HL-60 (cell line): ENCODE results near the gene SLC49A3.

ENCODE experiments used
- GABPA ChIP-seq: IDR thresholded peaks from 2 replicates; pipeline ENCODE4 v1.6.1; 2012; ENCODE audit warnings: low read depth
- TF ChIP-seq, protein P1 (sequence below): IDR thresholded peaks from one replicate; pipeline ENCODE4 v1.5.1; 2011; ENCODE audit warnings: low read length, control low read depth, inconsistent platforms; ENCODE audit not compliant: insufficient read depth

GRCh38 chr4:710916-711315 is 22.0 kb upstream of the SLC49A3 start:
- TF ChIP-seq, protein P1, sequence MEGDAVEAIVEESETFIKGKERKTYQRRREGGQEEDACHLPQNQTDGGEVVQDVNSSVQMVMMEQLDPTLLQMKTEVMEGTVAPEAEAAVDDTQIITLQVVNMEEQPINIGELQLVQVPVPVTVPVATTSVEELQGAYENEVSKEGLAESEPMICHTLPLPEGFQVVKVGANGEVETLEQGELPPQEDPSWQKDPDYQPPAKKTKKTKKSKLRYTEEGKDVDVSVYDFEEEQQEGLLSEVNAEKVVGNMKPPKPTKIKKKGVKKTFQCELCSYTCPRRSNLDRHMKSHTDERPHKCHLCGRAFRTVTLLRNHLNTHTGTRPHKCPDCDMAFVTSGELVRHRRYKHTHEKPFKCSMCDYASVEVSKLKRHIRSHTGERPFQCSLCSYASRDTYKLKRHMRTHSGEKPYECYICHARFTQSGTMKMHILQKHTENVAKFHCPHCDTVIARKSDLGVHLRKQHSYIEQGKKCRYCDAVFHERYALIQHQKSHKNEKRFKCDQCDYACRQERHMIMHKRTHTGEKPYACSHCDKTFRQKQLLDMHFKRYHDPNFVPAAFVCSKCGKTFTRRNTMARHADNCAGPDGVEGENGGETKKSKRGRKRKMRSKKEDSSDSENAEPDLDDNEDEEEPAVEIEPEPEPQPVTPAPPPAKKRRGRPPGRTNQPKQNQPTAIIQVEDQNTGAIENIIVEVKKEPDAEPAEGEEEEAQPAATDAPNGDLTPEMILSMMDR: no peak
- no peak for TF ChIP-seq GABPA
